Tibial nerve (tissue), 4 donors: Measurements from ENCODE around the gene SAMD3. TPM values are rescaled to one million over a fixed set of nuclear protein-coding genes. Genes with fewer than 3 reads are reported as not detected.
"Not testable (repeated sequence)": the region's sequence is repeated elsewhere in the genome, so short reads cannot be mapped to it uniquely, and the experiment has no call there.

Experiments used
- DNase-seq, 2 donors: peaks; one replicate each; pipeline ENCODE4 v3.0.0-alpha.2; 2019; ENCODE audit warnings: low spot score in 2 of 2
- H3K27ac ChIP-seq, 4 donors: fragments of 200-600 bp; sonication (generic) in 3 of 4; one replicate each; pipeline ENCODE4 v1.5.1; 2017 to 2019; ENCODE audit warnings: mild to moderate bottlenecking in 1 of 4
- H3K27me3 ChIP-seq, 2 donors: fragments of 200-600 bp; sonication (generic) in 1 of 2; one replicate each; pipeline versions ENCODE4 v1.5.1 to v1.6.0; 2017 to 2019
- H3K36me3 ChIP-seq, 3 donors: fragments of 200-600 bp; sonication (generic); one replicate each; pipeline ENCODE4 v1.5.1; 2018 to 2019
- H3K4me1 ChIP-seq, 4 donors: fragments of 200-600 bp; sonication (generic) in 3 of 4; one replicate each; pipeline ENCODE4 v1.5.1; 2017 to 2019
- H3K4me3 ChIP-seq, 4 donors: fragments of 200-600 bp; sonication (generic) in 3 of 4; one replicate each; pipeline ENCODE4 v1.5.1; 2017 to 2019; ENCODE audit warnings: mild to moderate bottlenecking in 1 of 4, moderate library complexity in 1 of 4
- H3K9me3 ChIP-seq, 4 donors: fragments of 200-600 bp; sonication (generic) in 3 of 4; one replicate each; pipeline ENCODE4 v1.5.1; 2017 to 2019
- CTCF ChIP-seq, 5 experiments: fragments of 200-600 bp in 3 of 5; fragments of 450-650 bp in 2 of 5; sonication (generic) in 3 of 5; IDR thresholded peaks; one replicate each; pipeline ENCODE4 v1.5.1; 2016 to 2019; ENCODE audit warnings: antibody characterized with exemption in 5 of 5, mild to moderate bottlenecking in 3 of 5, moderate library complexity in 2 of 5
- EP300 ChIP-seq, 2 donors: sonication (generic); formaldehyde crosslinking; IDR thresholded peaks; one replicate each; pipeline ENCODE4 v1.6.1; 2017; ENCODE audit warnings: antibody characterized with exemption in 2 of 2, mild to moderate bottlenecking in 1 of 2
- POLR2A ChIP-seq, 2 donors: fragments of 450-650 bp; IDR thresholded peaks; one replicate each; pipeline ENCODE4 v1.6.1; 2017; ENCODE audit warnings: antibody characterized with exemption in 2 of 2, mild to moderate bottlenecking in 2 of 2, moderate library complexity in 2 of 2
- WGBS, 2 donors: methylation state at CpG; one replicate each; pipeline ENCODE4 v1.1.5; 2018; 5-methylcytosine and 5-hydroxymethylcytosine counted together
- total RNA-seq, 4 donors: library from RNA; depleted of rRNA; stranded (reverse); fragments of >200 nt; gene quantifications; one replicate each; pipeline ENCODE4 v1.1.0, GENCODE V29; 2016

The SAMD3 gene
- total RNA-seq, 4 donors from 2014 or later: 0.44 to 4.0 (median 1.4) TPM

- Histone ChIP-seq H3K4me1 (no peaks in the 10 kb centered on the region), H3K4me3 (no peak overlapping the region), H3K9me3 (no peaks in the 10 kb centered on the region), H3K27ac (no peak overlapping the region), H3K27me3 (no peaks in the 10 kb centered on the region), H3K36me3 (no peaks in the 10 kb centered on the region)
- no peak for DNase-seq
- 94 to 96% methylated on average over 1 of the region's 1 CpG for WGBS, 2 donors
- TF ChIP-seq POLR2A (IDR thresholded peaks at IDR 0.05) (no peak), EP300 (IDR thresholded peaks at IDR 0.05) (no peak), CTCF (IDR thresholded peaks at IDR 0.05) (no peak)
Measured at GRCh38 chr6:130119211-130119610, 103.5 kb downstream of the SAMD3 start.

- WGBS, 2 donors: 71 to 77% methylated on average over 6 of the region's 6 CpGs
- Histone ChIP-seq H3K36me3 (no peaks in the 10 kb centered on the region), H3K27ac (no peak overlapping the region), H3K4me1 (no peaks in the 10 kb centered on the region), H3K4me3 (no peak overlapping the region), H3K27me3 (no peaks in the 10 kb centered on the region), H3K9me3 (no peaks in the 10 kb centered on the region)
- DNase-seq: no peak
- TF ChIP-seq POLR2A (IDR thresholded peaks at IDR 0.05) (no peak), EP300 (IDR thresholded peaks at IDR 0.05) (no peak), CTCF (IDR thresholded peaks at IDR 0.05) (no peak)
Measured at GRCh38 chr6:130118236-130118635, 104.5 kb downstream of the SAMD3 start.

- H3K27me3 ChIP-seq, H3K27ac ChIP-seq, H3K36me3 ChIP-seq, H3K4me3 ChIP-seq, H3K4me1 ChIP-seq, DNase-seq, H3K9me3 ChIP-seq: not testable (repeated sequence)
- WGBS, 2 donors: 95 to 98% methylated on average over 2 to 3 of the region's 4 CpGs
Measured at GRCh38 chr6:130117187-130117701, 105.5 kb downstream of the SAMD3 start.

- H3K9me3 ChIP-seq: no peaks in the 10 kb centered on the region
- H3K27ac ChIP-seq: no peak overlapping the region
- no peak for TF ChIP-seq CTCF (IDR thresholded peaks at IDR 0.05)
- no peak for TF ChIP-seq EP300 (IDR thresholded peaks at IDR 0.05)
- no peak for TF ChIP-seq POLR2A (IDR thresholded peaks at IDR 0.05)
- no peak overlapping the region for H3K4me3 ChIP-seq
- WGBS, 2 donors: 87 to 88% methylated on average over 4 of the region's 4 CpGs
- no peaks in the 10 kb centered on the region for H3K4me1 ChIP-seq
- H3K36me3 ChIP-seq: peaks cover 0 to 1% (median 0%) of the 10 kb centered on the region in 3 donors
- DNase-seq: no peak
- no peaks in the 10 kb centered on the region for H3K27me3 ChIP-seq
Measured at GRCh38 chr6:130116273-130116672, 106.5 kb downstream of the SAMD3 start.

GRCh38 chr6:130115036-130115435 lies 107.7 kb downstream of the SAMD3 start:
- WGBS, 2 donors: 77 to 81% methylated on average over 6 of the region's 6 CpGs
- TF ChIP-seq EP300 (IDR thresholded peaks at IDR 0.05) (no peak), CTCF (IDR thresholded peaks at IDR 0.05) (no peak), POLR2A (IDR thresholded peaks at IDR 0.05) (no peak)
- no peak overlapping the region for H3K27ac ChIP-seq
- DNase-seq: no peak
- no peaks in the 10 kb centered on the region for H3K27me3 ChIP-seq
- H3K36me3 ChIP-seq: peaks cover 0 to 6% (median 0%) of the 10 kb centered on the region in 3 donors
- peaks cover 0 to 2% (median 0%) of the 10 kb centered on the region in 4 donors for H3K9me3 ChIP-seq
- H3K4me1 ChIP-seq: no peaks in the 10 kb centered on the region
- H3K4me3 ChIP-seq: no peak overlapping the region
